IMR-90 (cell line): ENCODE data around the gene TGM2.

ENCODE experiments used
- MXI1 ChIP-seq: IDR thresholded peaks from 2 replicates; pipeline ENCODE4 v1.6.1; 2012; ENCODE audit warnings: low read depth, mild to moderate bottlenecking, low read length, moderate library complexity, borderline replicate concordance
- POLR2A ChIP-seq: IDR thresholded peaks from 2 replicates; pipeline ENCODE4 v1.6.1; 2012; ENCODE audit warnings: mild to moderate bottlenecking, low read depth, low read length
- RFX5 ChIP-seq: IDR thresholded peaks from 2 replicates; pipeline ENCODE4 v1.8.0; 2012; ENCODE audit warnings: low read depth, mild to moderate bottlenecking, low read length, moderate library complexity
- TF ChIP-seq, protein P1 (sequence below): conservative IDR thresholded peaks from 2 replicates; pipeline ENCODE4 v1.5.1; 2012; ENCODE audit warnings: mild to moderate bottlenecking, low read depth, low read length, improper control_type of control experiment

DNA sequence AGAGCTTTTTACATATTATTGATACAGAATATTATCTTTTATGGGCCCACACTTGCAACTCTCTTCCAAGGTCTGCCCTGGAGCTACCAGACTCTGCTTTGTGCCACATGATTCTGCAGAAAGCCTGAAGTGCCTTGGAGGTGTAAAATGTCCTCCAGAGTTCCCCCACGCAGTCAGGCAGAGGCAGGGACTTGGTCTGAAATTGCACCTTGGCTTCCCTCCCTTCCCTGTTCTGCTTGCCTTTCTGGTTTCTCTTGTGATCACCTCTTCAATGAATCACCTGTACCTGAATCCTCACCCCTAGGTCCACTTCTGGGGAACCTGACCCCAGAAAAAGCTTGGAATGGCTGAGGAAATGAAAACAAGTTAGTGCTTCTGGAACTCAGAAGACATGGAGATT is 43.0 kb upstream of the TGM2 start:
- TF ChIP-seq POLR2A (no peak), MXI1 (no peak), RFX5 (no peak)
- TF ChIP-seq, protein P1, sequence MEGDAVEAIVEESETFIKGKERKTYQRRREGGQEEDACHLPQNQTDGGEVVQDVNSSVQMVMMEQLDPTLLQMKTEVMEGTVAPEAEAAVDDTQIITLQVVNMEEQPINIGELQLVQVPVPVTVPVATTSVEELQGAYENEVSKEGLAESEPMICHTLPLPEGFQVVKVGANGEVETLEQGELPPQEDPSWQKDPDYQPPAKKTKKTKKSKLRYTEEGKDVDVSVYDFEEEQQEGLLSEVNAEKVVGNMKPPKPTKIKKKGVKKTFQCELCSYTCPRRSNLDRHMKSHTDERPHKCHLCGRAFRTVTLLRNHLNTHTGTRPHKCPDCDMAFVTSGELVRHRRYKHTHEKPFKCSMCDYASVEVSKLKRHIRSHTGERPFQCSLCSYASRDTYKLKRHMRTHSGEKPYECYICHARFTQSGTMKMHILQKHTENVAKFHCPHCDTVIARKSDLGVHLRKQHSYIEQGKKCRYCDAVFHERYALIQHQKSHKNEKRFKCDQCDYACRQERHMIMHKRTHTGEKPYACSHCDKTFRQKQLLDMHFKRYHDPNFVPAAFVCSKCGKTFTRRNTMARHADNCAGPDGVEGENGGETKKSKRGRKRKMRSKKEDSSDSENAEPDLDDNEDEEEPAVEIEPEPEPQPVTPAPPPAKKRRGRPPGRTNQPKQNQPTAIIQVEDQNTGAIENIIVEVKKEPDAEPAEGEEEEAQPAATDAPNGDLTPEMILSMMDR = no peak
